ENCODE data around the gene SORCS1. TPM values are rescaled to one million over a fixed set of nuclear protein-coding genes. Genes with fewer than 3 reads are reported as not detected.

The SORCS1 gene
- total RNA-seq, 2 experiments from 2014 or later: not detected

GRCh38 chr10:106528702-106529101, 635.8 kb downstream of the SORCS1 start:
- Histone ChIP-seq H3K4me3 (ENCODE audit: low read length) (no peak overlapping the region), H3K9me3 (ENCODE audit: control insufficient read depth in 1 of 2, insufficient read depth in 1 of 2, low read length in 2 of 2) (peaks cover 0 to 9% of the 10 kb centered on the region in 2 experiments), H3K4me1 (ENCODE audit: insufficient read depth, low read length) (no peaks in the 10 kb centered on the region), H3K27me3 (ENCODE audit: control insufficient read depth in 1 of 2, insufficient read depth in 2 of 2, low read length in 2 of 2) (no peaks in the 10 kb centered on the region), H3K27ac (ENCODE audit: low read depth in 1 of 2, low read length in 2 of 2) (no peak overlapping the region), H3K36me3 (ENCODE audit: insufficient read depth, low read length) (no peaks in the 10 kb centered on the region)
- Mint-ChIP-seq H3K4me1 (ENCODE audit: low read depth) (no peaks in the 10 kb centered on the region), H3K9me3 (no peaks in the 10 kb centered on the region), H3K27ac (no peak overlapping the region), H3K27me3 (no peaks in the 10 kb centered on the region), H3K36me3 (ENCODE audit: low read depth) (no peaks in the 10 kb centered on the region), H3K4me3 (no peak overlapping the region)
- no peak for ATAC-seq (ENCODE audit: poor library complexity)
- no peak for TF ChIP-seq CTCF (IDR thresholded peaks at IDR 0.05)
- no peak for DNase-seq
- intact Hi-C loops (cut with DNase I, micrococcal nuclease): no loop called here
- CTCF ChIA-PET: no interaction called here
- POLR2A ChIA-PET: no interaction called here

GRCh38 chr10:106525835-106526234, 638.7 kb downstream of the SORCS1 start:
- no peaks in the 10 kb centered on the region for H3K36me3 ChIP-seq (ENCODE audit: insufficient read depth, low read length)
- H3K4me3 Mint-ChIP-seq: no peak overlapping the region
- TF ChIP-seq CTCF (IDR thresholded peaks at IDR 0.05): no peak
- H3K27me3 ChIP-seq (ENCODE audit: control insufficient read depth in 1 of 2, insufficient read depth in 2 of 2, low read length in 2 of 2): no peaks in the 10 kb centered on the region
- ChIA-PET POLR2A (no interaction called here), CTCF (no interaction called here)
- intact Hi-C loops (cut with DNase I, micrococcal nuclease): no loop called here
- H3K4me3 ChIP-seq (ENCODE audit: low read length): no peak overlapping the region
- H3K27ac ChIP-seq (ENCODE audit: low read depth in 1 of 2, low read length in 2 of 2): no peak overlapping the region
- no peaks in the 10 kb centered on the region for H3K27me3 Mint-ChIP-seq
- peaks cover 0 to 9% of the 10 kb centered on the region in 2 experiments for H3K9me3 ChIP-seq (ENCODE audit: control insufficient read depth in 1 of 2, insufficient read depth in 1 of 2, low read length in 2 of 2)
- no peaks in the 10 kb centered on the region for H3K4me1 Mint-ChIP-seq (ENCODE audit: low read depth)
- no peaks in the 10 kb centered on the region for H3K4me1 ChIP-seq (ENCODE audit: insufficient read depth, low read length)
- DNase-seq: no peak
- no peak overlapping the region for H3K27ac Mint-ChIP-seq
- H3K9me3 Mint-ChIP-seq: no peaks in the 10 kb centered on the region
- H3K36me3 Mint-ChIP-seq (ENCODE audit: low read depth): no peaks in the 10 kb centered on the region
- no peak for ATAC-seq (ENCODE audit: poor library complexity)

All from CD4-positive, alpha-beta T cell (primary cell).